GM19468 (cell line): Measurements from ENCODE around the gene HSFY1.
"Not testable (repeated sequence)": the region's sequence is repeated elsewhere in the genome, so short reads cannot be mapped to it uniquely, and the experiment has no call there.

Source experiments
- ATAC-seq: cut with Tn5 transposase; IDR thresholded peaks from one replicate; pipeline ENCODE4 v1.9.1; 2021; ENCODE audit warnings: mild to moderate bottlenecking, moderate library complexity, moderate number of reproducible peaks; ENCODE audit not compliant: unreplicated experiment; ENCODE audit errors: extremely low read depth

The HSFY1 gene

GRCh38 chrY:18546420-18546819, at the start of gene HSFY1:
Gene HSFY1, plus strand, starts transcription at chrY:18546720. Its CDS starts 68 bp downstream, at chrY:18546788.
- not testable (repeated sequence) for ATAC-seq

- ATAC-seq, result not testable (repeated sequence)
Observed at GRCh38 chrY:18504266-18504665, 42.3 kb upstream of the HSFY1 start.

GRCh38 chrY:18530995-18531655, 15.4 kb upstream of the HSFY1 start:
- not testable (repeated sequence) for ATAC-seq

GRCh38 chrY:18538952-18539351, 7.6 kb upstream of the HSFY1 start:
- ATAC-seq, result not testable (repeated sequence)

GRCh38 chrY:18553132-18553531, 6.6 kb downstream of the HSFY1 start:
- not testable (repeated sequence) for ATAC-seq

- not testable (repeated sequence) for ATAC-seq
Observed at GRCh38 chrY:18565915-18566314, 19.4 kb downstream of the HSFY1 start.
